Measurements from ENCODE around the gene KLHL2.

KLHL2 gene

GRCh38 chr4:165309456-165309855 lies 102.1 kb downstream of the KLHL2 start:
- ChIA-PET CTCF (no interaction called here), POLR2A (no interaction called here)
- no peak for TF ChIP-seq NFRKB (IDR thresholded peaks at IDR 0.05)
- no peak for TF ChIP-seq FOXA1 (IDR thresholded peaks at IDR 0.05)
- TF ChIP-seq CTBP1 (IDR thresholded peaks at IDR 0.05; ENCODE audit: borderline replicate concordance) = no peak
- TF ChIP-seq FOXM1 (IDR thresholded peaks at IDR 0.05; ENCODE audit: borderline replicate concordance) = no peak
- TF ChIP-seq LEF1 (IDR thresholded peaks at IDR 0.05; ENCODE audit: borderline replicate concordance) = no peak
- TF ChIP-seq ELF4 (IDR thresholded peaks at IDR 0.05) = no peak
- TF ChIP-seq BHLHE40 (IDR thresholded peaks at IDR 0.05; ENCODE audit: borderline replicate concordance) = no peak
- no peak for TF ChIP-seq TARDBP (IDR thresholded peaks at IDR 0.05)
- TF ChIP-seq HDGF (IDR thresholded peaks at IDR 0.05; ENCODE audit: borderline replicate concordance) = no peak
- no peak for TF ChIP-seq FOXK2 (IDR thresholded peaks at IDR 0.05)
- no peak for TF ChIP-seq PKNOX1 (IDR thresholded peaks at IDR 0.05)
- no peak for TF ChIP-seq ARNT (IDR thresholded peaks at IDR 0.05)
- TF ChIP-seq ZNF384 (IDR thresholded peaks at IDR 0.05) = no peak
- TF ChIP-seq L3MBTL2 (conservative IDR thresholded peaks at IDR 0.05) = no peak
- DNase-seq (ENCODE audit: extremely low spot score) = no peak

- CTCF ChIA-PET = no interaction called here
- TF ChIP-seq SP1 (IDR thresholded peaks at IDR 0.05) = no peak
- no peak for TF ChIP-seq ELF4 (IDR thresholded peaks at IDR 0.05)
- TF ChIP-seq PKNOX1 (IDR thresholded peaks at IDR 0.05) = no peak
- no peak for TF ChIP-seq SUZ12 (IDR thresholded peaks at IDR 0.05)
- no peak for DNase-seq (ENCODE audit: extremely low spot score)
- POLR2A ChIA-PET = no interaction called here
Measured at GRCh38 chr4:165312506-165312905, 105.1 kb downstream of the KLHL2 start.

- CTCF ChIA-PET = no interaction called here
- POLR2A ChIA-PET = interaction anchor here (1.4 kb wide), 1 partner anchor 8 kb away, joined by 5 read pairs; the partner anchor contains the start of gene MSMO1
- no peak for DNase-seq (ENCODE audit: extremely low spot score)
- TF ChIP-seq HDGF (IDR thresholded peaks at IDR 0.05; ENCODE audit: borderline replicate concordance) = no peak
- TF ChIP-seq NFRKB (IDR thresholded peaks at IDR 0.05) = no peak
- no peak for TF ChIP-seq ELF4 (IDR thresholded peaks at IDR 0.05)
- TF ChIP-seq SP1 (IDR thresholded peaks at IDR 0.05) = no peak
- TF ChIP-seq SUZ12 (IDR thresholded peaks at IDR 0.05) = no peak
- no peak for TF ChIP-seq BHLHE40 (IDR thresholded peaks at IDR 0.05; ENCODE audit: borderline replicate concordance)
- no peak for TF ChIP-seq FOXM1 (IDR thresholded peaks at IDR 0.05; ENCODE audit: borderline replicate concordance)
- TF ChIP-seq PKNOX1 (IDR thresholded peaks at IDR 0.05) = no peak
- TF ChIP-seq CTBP1 (IDR thresholded peaks at IDR 0.05; ENCODE audit: borderline replicate concordance) = no peak
- no peak for TF ChIP-seq LEF1 (IDR thresholded peaks at IDR 0.05; ENCODE audit: borderline replicate concordance)
- no peak for TF ChIP-seq FOXA1 (IDR thresholded peaks at IDR 0.05)
Measured at GRCh38 chr4:165319030-165319429, 111.7 kb downstream of the KLHL2 start.

- CTCF ChIA-PET = no interaction called here
- TF ChIP-seq BHLHE40 (IDR thresholded peaks at IDR 0.05; ENCODE audit: borderline replicate concordance) (no peak), PKNOX1 (IDR thresholded peaks at IDR 0.05) (no peak), CTBP1 (IDR thresholded peaks at IDR 0.05; ENCODE audit: borderline replicate concordance) (no peak), TARDBP (IDR thresholded peaks at IDR 0.05) (no peak), FOXK2 (IDR thresholded peaks at IDR 0.05) (no peak), SUZ12 (IDR thresholded peaks at IDR 0.05) (no peak), ARNT (IDR thresholded peaks at IDR 0.05) (no peak), HDGF (IDR thresholded peaks at IDR 0.05; ENCODE audit: borderline replicate concordance) (no peak), LEF1 (IDR thresholded peaks at IDR 0.05; ENCODE audit: borderline replicate concordance) (no peak), ZNF384 (IDR thresholded peaks at IDR 0.05) (no peak), ELF4 (IDR thresholded peaks at IDR 0.05) (no peak), FOXA1 (IDR thresholded peaks at IDR 0.05) (no peak), L3MBTL2 (conservative IDR thresholded peaks at IDR 0.05) (no peak), FOXM1 (IDR thresholded peaks at IDR 0.05; ENCODE audit: borderline replicate concordance) (no peak)
- POLR2A ChIA-PET = interaction anchor here (1.4 kb wide), 1 partner anchor 8 kb away, joined by 5 read pairs; the partner anchor contains the start of gene MSMO1
Measured at GRCh38 chr4:165319509-165319908, 112.1 kb downstream of the KLHL2 start.

GRCh38 chr4:165324236-165324917 lies 117.0 kb downstream of the KLHL2 start:
- TF ChIP-seq L3MBTL2 (conservative IDR thresholded peaks at IDR 0.05) = no peak
- no peak for TF ChIP-seq FOXM1 (IDR thresholded peaks at IDR 0.05; ENCODE audit: borderline replicate concordance)
- TF ChIP-seq CTBP1 (IDR thresholded peaks at IDR 0.05; ENCODE audit: borderline replicate concordance) = no peak
- no peak for TF ChIP-seq ARNT (IDR thresholded peaks at IDR 0.05)
- TF ChIP-seq ZNF384 (IDR thresholded peaks at IDR 0.05) = no peak
- no peak for TF ChIP-seq HDGF (IDR thresholded peaks at IDR 0.05; ENCODE audit: borderline replicate concordance)
- TF ChIP-seq PKNOX1 (IDR thresholded peaks at IDR 0.05) = no peak
- TF ChIP-seq BHLHE40 (IDR thresholded peaks at IDR 0.05; ENCODE audit: borderline replicate concordance) = no peak
- DNase-seq (ENCODE audit: extremely low spot score) = no peak
- CTCF ChIA-PET = no interaction called here
- POLR2A ChIA-PET = no interaction called here

More at GRCh38 chr4:165319509-165319908, 112.1 kb downstream of the KLHL2 start:
- DNase-seq (ENCODE audit: extremely low spot score) = no peak

Measured in HEK293T (cell line).